Common myeloid progenitor, CD34-positive (primary cell): ENCODE measurements around the gene CDK18.

Experiments used
- CTCF ChIA-PET: fragments of 350-600 bp; sonication (Branson Sonifier 250); formaldehyde crosslinking; loops from one replicate; lab custom pipeline; 2021; ENCODE audit warnings: antibody characterized with exemption; lab: Charles Lee
- POLR2A ChIA-PET: fragments of 350-600 bp; sonication (Branson Sonifier 250); formaldehyde crosslinking; loops from one replicate; lab custom pipeline; 2021; ENCODE audit warnings: antibody characterized with exemption; lab: Charles Lee
- DNase-seq, 3 donors: peaks; one replicate each; pipeline versions ENCODE4 v3.0.0 to v3.0.0-alpha.2; 2013
- H3K27ac ChIP-seq, 2 experiments: 1 replicate in 1 of 2; 2 replicates in 1 of 2; pipeline ENCODE4 v1.7.0; 2013; ENCODE audit warnings: inconsistent platforms in 2 of 2, low read length in 2 of 2, mild to moderate bottlenecking in 2 of 2, low read depth in 1 of 2, moderate library complexity in 1 of 2; ENCODE audit not compliant: severe bottlenecking in 2 of 2, insufficient read depth in 1 of 2, poor library complexity in 1 of 2
- H3K27me3 ChIP-seq, 5 experiments: replicated peaks in 2 of 5; 1 replicate in 3 of 5; 2 replicates in 2 of 5; pipeline versions ENCODE4 v1.6.1 to v1.7.0; 2013; ENCODE audit warnings: low read length in 4 of 5, mild to moderate bottlenecking in 2 of 5, moderate library complexity in 2 of 5, inconsistent platforms in 1 of 5; ENCODE audit not compliant: insufficient read depth in 5 of 5, control insufficient read depth in 4 of 5
- H3K36me3 ChIP-seq, 4 experiments: 1 replicate in 2 of 4; 2 replicates in 2 of 4; pipeline versions ENCODE4 v1.6.1 to v1.7.0; 2013; ENCODE audit warnings: low read length in 3 of 4, control low read depth in 1 of 4, mild to moderate bottlenecking in 1 of 4; ENCODE audit not compliant: control insufficient read depth in 4 of 4, insufficient read depth in 4 of 4
- H3K4me1 ChIP-seq, 4 experiments: 1 replicate in 3 of 4; 2 replicates in 1 of 4; pipeline versions ENCODE4 v1.6.1 to v1.7.1; 2013; ENCODE audit warnings: low read length in 3 of 4, mild to moderate bottlenecking in 3 of 4, control low read depth in 1 of 4, inconsistent platforms in 1 of 4, moderate library complexity in 1 of 4; ENCODE audit not compliant: control insufficient read depth in 4 of 4, insufficient read depth in 4 of 4; ENCODE audit errors: control extremely low read depth in 1 of 4
- H3K4me3 ChIP-seq, 7 experiments: 1 replicate in 4 of 7; 2 replicates in 3 of 7; pipeline versions ENCODE4 v1.5.1 to v1.7.0; 2013; ENCODE audit warnings: mild to moderate bottlenecking in 7 of 7, low read length in 6 of 7, moderate library complexity in 6 of 7, inconsistent platforms in 2 of 7, low read depth in 2 of 7, control low read depth in 1 of 7; ENCODE audit not compliant: insufficient read depth in 4 of 7, control insufficient read depth in 1 of 7; ENCODE audit errors: extremely low read depth in 1 of 7
- H3K9me3 ChIP-seq, 5 experiments: 1 replicate in 4 of 5; 2 replicates in 1 of 5; pipeline versions ENCODE4 v1.6.1 to v1.7.1; 2013; ENCODE audit warnings: low read length in 4 of 5, mild to moderate bottlenecking in 2 of 5, inconsistent platforms in 1 of 5, low read depth in 1 of 5, moderate library complexity in 1 of 5; ENCODE audit not compliant: control insufficient read depth in 4 of 5, insufficient read depth in 2 of 5; ENCODE audit errors: control extremely low read depth in 1 of 5
- whole genome bisulfite sequencing: methylation state at CpG from one replicate; pipeline ENCODE4 v1.1.5; 2013; ENCODE audit not compliant: insufficient coverage; 5-methylcytosine and 5-hydroxymethylcytosine counted together

The CDK18 gene

GRCh38 chr1:205542367-205542766, 37.9 kb downstream of the CDK18 start:
- Histone ChIP-seq H3K27me3 (peaks cover 0 to 31% (median 21%) of the 10 kb centered on the region in 5 experiments), H3K4me1 (peaks cover 0 to 10% (median 5%) of the 10 kb centered on the region in 4 experiments), H3K9me3 (no peaks in the 10 kb centered on the region), H3K27ac (no peak overlapping the region), H3K4me3 (no peak overlapping the region), H3K36me3 (no peaks in the 10 kb centered on the region)
- WGBS: 83% methylated on average over 10 of the region's 11 CpGs
- ChIA-PET POLR2A (no interaction called here), CTCF (interaction anchor here (1.5 to 2.8 kb wide), 5 partner anchors 12 to 116 kb away, joined by 3 to 19 read pairs (median 8); no protein-coding TSS in a partner anchor)
- no peak for DNase-seq

GRCh38 chr1:205543351-205544301, 39.2 kb downstream of the CDK18 start:
- no peaks in the 10 kb centered on the region for H3K36me3 ChIP-seq
- peak; percentile 68 to 91 (median 87) for DNase-seq
- POLR2A ChIA-PET: interaction anchor here (0.5 to 0.9 kb wide), 2 partner anchors 9 to 11 kb away, joined by 3 to 5 read pairs; no protein-coding TSS in a partner anchor
- 1% methylated on average over 21 of the region's 25 CpGs for WGBS
- H3K4me1 ChIP-seq: peaks cover 0 to 10% (median 5%) of the 10 kb centered on the region in 4 experiments
- H3K27me3 ChIP-seq: peaks cover 0 to 31% (median 21%) of the 10 kb centered on the region in 5 experiments
- peak overlapping the region in 4 of 7 experiments; percentile 19 to 67 (median 42) for H3K4me3 ChIP-seq
- H3K9me3 ChIP-seq: no peaks in the 10 kb centered on the region
- H3K27ac ChIP-seq: no peak overlapping the region
- CTCF ChIA-PET: interaction anchor here (0.5 to 2.8 kb wide), 14 partner anchors 9 to 190 kb away, joined by 3 to 19 read pairs (median 4); no protein-coding TSS in a partner anchor

- DNase-seq: no peak
- no peak overlapping the region for H3K27ac ChIP-seq
- H3K27me3 ChIP-seq: peaks cover 0 to 32% (median 19%) of the 10 kb centered on the region in 5 experiments
- 82% methylated on average over 16 of the region's 19 CpGs for WGBS
- H3K4me3 ChIP-seq: no peak overlapping the region
- ChIA-PET CTCF (interaction anchor here (0.9 to 1.2 kb wide), 3 partner anchors 8 to 16 kb away, joined by 3 to 5 read pairs (median 4); no protein-coding TSS in a partner anchor), POLR2A (no interaction called here)
- H3K4me1 ChIP-seq: peaks cover 0 to 10% (median 5%) of the 10 kb centered on the region in 4 experiments
- H3K9me3 ChIP-seq: no peaks in the 10 kb centered on the region
- no peaks in the 10 kb centered on the region for H3K36me3 ChIP-seq
These were observed 40.8 kb downstream of the CDK18 start for GRCh38 chr1:205545001-205545919.

GRCh38 chr1:205545991-205546390, 41.5 kb downstream of the CDK18 start:
- Histone ChIP-seq H3K4me1 (peaks cover 0 to 10% (median 5%) of the 10 kb centered on the region in 4 experiments), H3K27me3 (peaks cover 0 to 26% (median 17%) of the 10 kb centered on the region in 5 experiments), H3K27ac (no peak overlapping the region), H3K4me3 (no peak overlapping the region), H3K36me3 (no peaks in the 10 kb centered on the region), H3K9me3 (no peaks in the 10 kb centered on the region)
- ChIA-PET CTCF (interaction anchor here (0.9 to 1.2 kb wide), 2 partner anchors 9 to 15 kb away, joined by 3 to 4 read pairs; no protein-coding TSS in a partner anchor), POLR2A (no interaction called here)
- WGBS: 96% methylated on average over 5 of the region's 5 CpGs
- no peak for DNase-seq

GRCh38 chr1:205546541-205546940, 42.1 kb downstream of the CDK18 start:
- no peak for DNase-seq
- Histone ChIP-seq H3K36me3 (no peaks in the 10 kb centered on the region), H3K27me3 (peaks cover 0 to 22% (median 12%) of the 10 kb centered on the region in 5 experiments), H3K27ac (no peak overlapping the region), H3K4me3 (no peak overlapping the region), H3K4me1 (peaks cover 0 to 10% (median 5%) of the 10 kb centered on the region in 4 experiments), H3K9me3 (no peaks in the 10 kb centered on the region)
- WGBS: 100% methylated on average over 1 of the region's 1 CpG
- ChIA-PET CTCF (interaction anchor here (0.9 to 1.2 kb wide), 2 partner anchors 9 to 15 kb away, joined by 3 to 4 read pairs; no protein-coding TSS in a partner anchor), POLR2A (no interaction called here)

- Histone ChIP-seq H3K4me3 (no peak overlapping the region), H3K9me3 (no peaks in the 10 kb centered on the region), H3K4me1 (peaks cover 0 to 7% (median 3%) of the 10 kb centered on the region in 4 experiments), H3K36me3 (no peaks in the 10 kb centered on the region), H3K27ac (no peak overlapping the region), H3K27me3 (peaks cover 0 to 19% (median under 1%) of the 10 kb centered on the region in 5 experiments)
- WGBS: 88% methylated on average over 14 of the region's 15 CpGs
- ChIA-PET POLR2A (no interaction called here), CTCF (interaction anchor here (1.6 kb wide), 1 partner anchor 24 kb away, joined by 5 read pairs; no protein-coding TSS in a partner anchor)
- no peak for DNase-seq
These were observed 43.7 kb downstream of the CDK18 start for GRCh38 chr1:205547936-205548827.
